Thymus (tissue), 11 donors: ENCODE data around the gene LUC7L3. TPM values are rescaled to one million over a fixed set of nuclear protein-coding genes. Genes with fewer than 3 reads are reported as not detected.

Experiments
- DNase-seq, 9 donors: peaks; one replicate each; pipeline ENCODE4 v3.0.0-alpha.2; 2013; ENCODE audit warnings: low spot score in 9 of 9, low read depth in 6 of 9, missing footprints in 1 of 9
- H3K27ac ChIP-seq, 2 donors: one replicate each; pipeline ENCODE4 v1.5.1; 2013; ENCODE audit warnings: control low read depth in 1 of 2, low read depth in 1 of 2, low read length in 1 of 2, mild to moderate bottlenecking in 1 of 2, moderate library complexity in 1 of 2
- H3K27me3 ChIP-seq, 2 donors: one replicate each; pipeline ENCODE4 v1.5.1; 2013; ENCODE audit warnings: low read length in 1 of 2; ENCODE audit not compliant: control insufficient read depth in 2 of 2, insufficient read depth in 1 of 2
- H3K36me3 ChIP-seq, 2 donors: one replicate each; pipeline ENCODE4 v1.5.1; 2013; ENCODE audit warnings: low read length in 1 of 2, mild to moderate bottlenecking in 1 of 2, moderate library complexity in 1 of 2; ENCODE audit not compliant: control insufficient read depth in 2 of 2, insufficient read depth in 2 of 2
- H3K4me1 ChIP-seq, 2 donors: one replicate each; pipeline ENCODE4 v1.5.1; 2013; ENCODE audit warnings: low read length in 2 of 2; ENCODE audit not compliant: control insufficient read depth in 2 of 2, insufficient read depth in 2 of 2
- H3K4me3 ChIP-seq, 2 donors: one replicate each; pipeline ENCODE4 v1.5.1; 2013; ENCODE audit warnings: low read length in 2 of 2, control low read depth in 1 of 2, mild to moderate bottlenecking in 1 of 2
- H3K9me3 ChIP-seq, 2 donors: one replicate each; pipeline ENCODE4 v1.5.1; 2013; ENCODE audit warnings: low read length in 1 of 2, mild to moderate bottlenecking in 1 of 2; ENCODE audit not compliant: control insufficient read depth in 2 of 2, insufficient read depth in 1 of 2
- WGBS: extraction: QIAGEN DNeasy Blood & Tissue Kit; methylation state at CpG from one replicate; pipeline ENCODE4 v1.1.7; 2013; 5-methylcytosine and 5-hydroxymethylcytosine counted together
- polyA plus RNA-seq: library from polyadenylated mRNA; stranded (reverse); fragments of 200-250 nt; gene quantifications from one replicate; pipeline ENCODE4 v1.2.3, GENCODE V29; 2013
- total RNA-seq: library from RNA; stranded (reverse); fragments of 120-200 nt; gene quantifications from one replicate; pipeline ENCODE4 v1.2.4, GENCODE V29; 2013
- donor health status: healthy.

The LUC7L3 gene
- total and polyA plus RNA-seq, 2 donors: 145 to 200 TPM

DNA sequence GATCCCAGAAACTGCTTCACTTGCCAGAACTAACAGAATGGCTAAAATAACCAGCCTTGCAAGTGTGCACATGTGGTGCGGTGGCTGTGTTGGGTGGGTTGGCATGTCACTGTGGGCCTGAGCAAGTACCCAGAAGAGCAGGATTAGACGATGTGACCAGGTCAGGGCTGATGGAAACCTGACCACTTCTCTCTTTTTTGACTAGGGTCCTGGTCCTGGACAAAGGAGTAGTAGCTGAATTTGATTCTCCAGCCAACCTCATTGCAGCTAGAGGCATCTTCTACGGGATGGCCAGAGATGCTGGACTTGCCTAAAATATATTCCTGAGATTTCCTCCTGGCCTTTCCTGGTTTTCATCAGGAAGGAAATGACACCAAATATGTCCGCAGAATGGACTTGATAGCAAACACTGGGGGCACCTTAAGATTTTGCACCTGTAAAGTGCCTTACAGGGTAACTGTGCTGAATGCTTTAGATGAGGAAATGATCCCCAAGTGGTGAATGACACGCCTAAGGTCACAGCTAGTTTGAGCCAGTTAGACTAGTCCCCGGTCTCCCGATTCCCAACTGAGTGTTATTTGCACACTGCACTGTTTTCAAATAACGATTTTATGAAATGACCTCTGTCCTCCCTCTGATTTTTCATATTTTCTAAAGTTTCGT, 28.4 kb upstream of the LUC7L3 start:
- H3K4me1 ChIP-seq: peaks cover 0 to 16% of the 10 kb centered on the region in 2 donors
- H3K9me3 ChIP-seq: no peaks in the 10 kb centered on the region
- no peak for DNase-seq
- no peaks in the 10 kb centered on the region for H3K27me3 ChIP-seq
- 95% methylated on average over 9 of the region's 9 CpGs for WGBS
- no peak overlapping the region for H3K27ac ChIP-seq
- H3K4me3 ChIP-seq: no peak overlapping the region
- H3K36me3 ChIP-seq: peaks cover 22 to 34% of the 10 kb centered on the region in 2 donors

DNA sequence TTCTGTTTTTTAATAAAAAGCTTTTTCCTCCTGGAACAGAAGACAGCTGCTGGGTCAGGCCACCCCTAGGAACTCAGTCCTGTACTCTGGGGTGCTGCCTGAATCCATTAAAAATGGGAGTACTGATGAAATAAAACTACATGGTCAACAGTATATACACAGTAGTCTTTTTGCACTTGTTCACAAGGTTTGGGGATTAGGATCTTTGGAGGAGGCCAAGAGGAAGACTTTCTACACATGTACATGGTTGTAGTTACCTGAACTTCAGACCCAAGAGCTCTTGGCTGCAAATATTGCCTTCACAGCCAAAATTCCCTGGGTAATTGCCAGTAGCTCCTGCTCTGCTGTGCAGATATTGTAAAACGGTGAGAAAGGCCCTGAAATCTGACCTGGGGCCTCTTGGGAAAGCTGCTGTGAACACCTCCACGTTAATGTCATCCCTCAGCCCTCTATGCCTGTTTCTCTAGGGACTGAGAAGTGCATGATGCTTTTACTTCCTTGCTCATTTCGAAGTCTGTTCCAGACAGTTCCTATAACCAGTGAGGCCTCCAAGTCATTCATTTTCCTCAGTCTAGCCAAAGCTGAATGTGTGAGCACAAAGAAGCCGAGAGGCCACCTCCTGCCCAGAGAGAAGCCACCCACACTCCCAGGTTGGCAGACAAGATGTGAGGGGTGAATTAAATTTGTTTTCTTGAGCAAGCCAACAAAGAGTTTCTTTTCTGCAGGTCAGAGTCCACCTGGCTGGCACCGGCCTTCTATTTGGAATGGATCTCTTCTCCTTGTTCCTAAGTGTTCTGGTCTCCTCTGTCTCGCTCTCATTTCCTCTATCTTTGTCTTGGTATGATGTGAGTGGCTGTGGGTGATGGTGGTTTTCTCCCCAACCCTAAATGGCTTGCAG, 27.6 kb upstream of the LUC7L3 start:
- Histone ChIP-seq H3K4me3 (no peak overlapping the region), H3K36me3 (peaks cover 29 to 42% of the 10 kb centered on the region in 2 donors), H3K4me1 (peaks cover 0 to 16% of the 10 kb centered on the region in 2 donors), H3K9me3 (no peaks in the 10 kb centered on the region), H3K27ac (peak overlapping the region in 1 of 2 donors; percentile 12), H3K27me3 (no peaks in the 10 kb centered on the region)
- peak in 1 of 9 donors; percentile 19 for DNase-seq
- WGBS: 96% methylated on average over 6 of the region's 6 CpGs

DNA sequence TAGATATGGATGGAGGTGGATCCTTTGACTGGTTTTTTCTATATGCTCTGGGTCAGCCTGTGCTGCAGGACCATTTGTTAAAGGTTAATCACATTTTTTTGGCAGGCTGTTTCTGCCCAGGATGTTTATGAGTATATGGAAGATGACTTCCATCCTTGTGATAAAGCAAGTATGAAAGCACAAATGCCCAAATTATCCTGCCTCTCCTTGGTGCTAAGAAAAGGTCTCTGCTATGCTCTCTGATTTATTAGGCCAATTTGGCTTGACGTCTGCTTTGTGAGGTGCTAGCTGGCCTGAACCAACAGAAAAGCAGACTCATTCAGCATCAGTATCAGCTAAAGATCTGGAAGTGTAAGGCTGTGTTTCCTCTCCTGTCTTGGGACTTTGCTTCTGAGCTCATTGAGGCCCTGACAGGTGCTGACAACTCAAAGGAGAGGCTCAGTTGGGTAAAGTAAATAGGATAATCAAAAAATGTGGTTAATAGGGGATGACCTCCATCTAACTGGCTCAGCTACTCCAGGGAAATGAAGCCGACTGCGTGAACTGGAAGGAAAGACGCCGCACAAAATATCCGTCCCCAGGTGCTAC, 26.9 kb upstream of the LUC7L3 start:
- no peak for DNase-seq
- H3K27ac ChIP-seq: no peak overlapping the region
- no peaks in the 10 kb centered on the region for H3K9me3 ChIP-seq
- H3K4me3 ChIP-seq: no peak overlapping the region
- 96% methylated on average over 6 of the region's 6 CpGs for WGBS
- no peaks in the 10 kb centered on the region for H3K27me3 ChIP-seq
- peaks cover 35 to 50% of the 10 kb centered on the region in 2 donors for H3K36me3 ChIP-seq
- peaks cover 0 to 16% of the 10 kb centered on the region in 2 donors for H3K4me1 ChIP-seq

DNA sequence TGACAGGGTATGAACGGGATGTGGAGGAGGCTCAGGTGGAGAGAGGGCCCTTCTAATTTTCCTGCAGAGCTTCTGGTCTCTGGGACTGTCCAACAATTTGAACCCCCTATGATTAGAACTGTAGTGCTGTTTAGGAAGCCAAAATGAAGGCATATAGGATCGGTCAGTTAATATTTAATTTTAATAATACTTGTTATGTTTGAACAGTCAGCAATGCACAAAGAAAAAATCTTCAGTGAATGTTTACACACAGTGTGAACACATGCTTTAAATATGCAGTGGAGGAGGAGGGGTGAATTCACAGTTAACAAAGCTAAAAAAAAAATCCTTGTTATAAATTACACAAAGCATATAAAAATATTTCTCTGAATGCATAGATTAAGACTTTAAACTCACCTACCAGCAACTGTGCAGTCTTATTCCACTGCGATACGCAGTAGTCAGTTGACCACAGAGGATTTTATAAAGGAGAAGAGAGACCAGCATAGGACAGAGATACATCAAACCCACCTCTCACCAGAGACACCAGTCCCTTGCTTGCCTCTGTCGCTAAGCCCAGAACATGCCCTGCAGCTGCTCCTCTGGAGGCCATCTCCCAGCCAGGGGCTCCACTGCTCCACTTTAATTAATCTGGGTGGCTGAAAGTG, 26.2 kb upstream of the LUC7L3 start:
- WGBS: 97% methylated on average over 5 of the region's 5 CpGs
- Histone ChIP-seq H3K36me3 (peaks cover 42 to 56% of the 10 kb centered on the region in 2 donors), H3K27me3 (no peaks in the 10 kb centered on the region), H3K9me3 (no peaks in the 10 kb centered on the region), H3K27ac (no peak overlapping the region), H3K4me3 (no peak overlapping the region), H3K4me1 (peaks cover 0 to 16% of the 10 kb centered on the region in 2 donors)
- DNase-seq: no peak

DNA sequence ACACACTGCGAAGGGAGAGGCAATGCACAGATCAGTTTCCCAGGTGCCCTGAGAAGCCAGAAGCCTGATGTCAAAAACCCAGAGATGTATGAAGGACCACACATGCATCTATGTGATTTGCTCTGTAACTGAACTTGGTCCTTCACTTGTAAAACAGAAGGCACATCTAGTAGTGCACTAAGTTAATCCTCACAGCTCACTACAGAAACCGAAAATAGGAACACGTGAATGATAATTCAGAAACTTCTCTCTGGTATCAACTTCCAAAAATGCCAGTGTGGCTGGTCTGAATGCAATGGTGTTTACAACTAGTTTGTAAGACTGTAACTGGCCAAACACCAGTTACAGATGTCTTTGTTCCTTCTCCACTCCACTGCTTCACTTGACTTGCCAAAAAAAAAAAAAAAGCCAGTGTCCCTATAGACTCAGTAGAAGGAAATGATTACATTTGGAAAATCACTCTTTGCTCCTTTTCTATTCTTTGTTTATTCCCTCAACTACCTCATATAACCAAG, 23.0 kb upstream of the LUC7L3 start:
- Histone ChIP-seq H3K27ac (no peak overlapping the region), H3K4me3 (no peak overlapping the region)

DNA sequence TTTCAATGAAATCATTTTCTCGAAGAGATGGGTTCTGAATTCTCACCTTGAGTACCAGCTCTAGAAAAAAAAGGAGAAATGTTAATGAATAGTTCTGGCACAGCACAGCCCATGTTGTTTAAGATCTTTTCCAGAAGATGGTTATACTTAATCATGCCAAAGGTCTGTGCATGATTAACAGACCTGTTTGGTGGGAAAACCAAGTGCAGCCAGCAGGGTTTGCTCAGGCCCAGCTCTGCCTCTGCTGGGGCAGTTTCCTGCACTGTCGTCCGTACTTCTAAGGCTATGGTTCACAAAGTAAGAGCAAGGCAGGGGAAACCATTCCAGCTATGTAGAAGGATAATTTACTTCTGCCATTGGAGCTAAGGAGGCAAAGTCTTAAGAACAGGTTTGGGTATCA, 22.3 kb upstream of the LUC7L3 start:
- Histone ChIP-seq H3K4me1 (peaks cover 0 to 2% of the 10 kb centered on the region in 2 donors), H3K27me3 (no peaks in the 10 kb centered on the region), H3K36me3 (peaks cover 55 to 76% of the 10 kb centered on the region in 2 donors), H3K4me3 (no peak overlapping the region), H3K9me3 (no peaks in the 10 kb centered on the region), H3K27ac (no peak overlapping the region)
- WGBS: 99% methylated on average over 3 of the region's 3 CpGs
- no peak for DNase-seq

More for the DNA sequence above, 23.0 kb upstream of the LUC7L3 start:
- H3K36me3 ChIP-seq: peaks cover 55 to 76% of the 10 kb centered on the region in 2 donors
- H3K27me3 ChIP-seq: no peaks in the 10 kb centered on the region
- no peaks in the 10 kb centered on the region for H3K9me3 ChIP-seq
- DNase-seq: no peak
- peaks cover 0 to 4% of the 10 kb centered on the region in 2 donors for H3K4me1 ChIP-seq
- WGBS: 98% methylated on average over 3 of the region's 3 CpGs

DNA sequence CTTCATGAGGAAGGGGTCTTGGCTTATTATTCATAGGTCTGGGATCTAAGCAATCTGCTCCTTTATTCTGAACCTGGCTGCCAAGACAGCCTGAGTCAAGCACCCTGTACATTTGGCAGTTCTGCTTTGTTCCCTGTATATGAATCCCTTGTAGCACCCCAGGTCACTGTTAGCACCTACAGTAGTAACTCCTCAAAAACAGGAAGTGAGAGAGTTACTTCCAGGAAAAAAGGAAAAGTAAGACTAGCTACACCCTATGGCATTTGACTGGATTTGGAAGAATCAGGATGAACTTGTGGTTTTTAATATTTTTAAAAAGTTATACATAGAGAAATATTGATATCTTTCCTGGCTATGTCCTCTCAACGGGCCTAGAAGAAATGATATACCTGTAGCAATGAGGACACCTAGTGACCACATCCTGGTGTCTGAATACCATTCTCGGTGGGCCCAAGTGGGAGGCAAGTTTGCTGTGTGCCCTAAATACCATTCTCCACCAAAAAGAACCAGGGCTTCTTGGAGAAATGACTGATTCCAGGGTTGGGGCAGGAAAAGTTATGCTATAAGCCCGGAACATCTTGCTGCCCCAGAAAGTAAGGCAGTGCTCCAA, 21.6 kb upstream of the LUC7L3 start:
- Histone ChIP-seq H3K36me3 (peaks cover 51 to 72% of the 10 kb centered on the region in 2 donors), H3K27ac (no peak overlapping the region), H3K4me3 (no peak overlapping the region), H3K4me1 (no peaks in the 10 kb centered on the region), H3K9me3 (no peaks in the 10 kb centered on the region), H3K27me3 (no peaks in the 10 kb centered on the region)
- 92% methylated on average over 3 of the region's 3 CpGs for WGBS
- no peak for DNase-seq

DNA sequence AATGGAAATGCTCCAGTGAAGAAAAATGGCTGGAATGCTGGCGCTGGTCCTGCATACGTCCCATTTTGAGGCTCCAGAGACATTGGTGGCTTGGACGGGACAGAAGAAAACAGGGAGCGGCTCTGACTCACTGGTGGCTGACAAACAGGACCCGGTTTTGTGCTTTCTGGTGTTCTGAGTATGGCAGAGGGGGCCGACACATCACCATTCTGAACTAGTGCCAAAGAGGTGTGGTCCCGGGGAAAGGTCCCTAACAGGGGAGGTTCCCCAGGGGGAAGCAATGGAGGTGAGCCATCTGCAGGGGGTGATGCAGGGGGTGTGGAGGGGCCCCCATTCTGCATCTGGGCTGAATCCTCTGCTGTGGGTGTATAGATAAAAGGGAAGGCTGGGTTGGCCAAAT, 20.0 kb upstream of the LUC7L3 start:
- Histone ChIP-seq H3K27me3 (no peaks in the 10 kb centered on the region), H3K36me3 (peaks cover 45 to 59% of the 10 kb centered on the region in 2 donors), H3K4me1 (no peaks in the 10 kb centered on the region), H3K27ac (no peak overlapping the region), H3K9me3 (no peaks in the 10 kb centered on the region), H3K4me3 (no peak overlapping the region)
- DNase-seq: no peak
- 97% methylated on average over 7 of the region's 7 CpGs for WGBS
